ENCODE data around the gene GRK4.

DNA sequence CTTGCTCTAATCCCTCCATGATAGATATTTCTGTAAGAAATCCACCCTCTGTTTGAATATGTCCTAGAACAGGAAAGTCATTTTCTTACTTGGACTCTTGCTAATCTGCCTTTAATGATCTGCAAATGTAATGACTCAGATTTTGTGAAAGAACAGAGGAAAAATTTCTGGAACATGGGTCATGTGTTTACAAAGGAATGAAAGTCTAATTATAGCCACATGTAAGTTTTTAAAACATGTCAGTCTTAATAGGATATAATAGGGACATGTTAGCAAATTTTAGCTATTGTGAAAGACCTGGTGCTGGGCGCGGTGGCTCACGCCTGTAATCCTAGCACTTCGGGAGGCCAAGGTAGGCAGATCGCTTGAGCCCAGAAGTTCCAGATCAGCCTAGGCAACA, 47.6 kb downstream of the GRK4 start:
- TF ChIP-seq EZH2phosphoT487 (IDR thresholded peaks at IDR 0.05; ENCODE audit: insufficient read depth, low read depth), result no peak
- TF ChIP-seq EZH2 (IDR thresholded peaks at IDR 0.05; ENCODE audit: insufficient read depth, poor library complexity, severe bottlenecking), result no peak

Data from GM23248 (cell line).